Endometrial microvascular endothelial cells (primary cell): Measurements from ENCODE around the gene C2CD4D. TPM values are rescaled to one million over a fixed set of nuclear protein-coding genes. Genes with fewer than 3 reads are reported as not detected.
"Not testable (repeated sequence)": the region's sequence is repeated elsewhere in the genome, so short reads cannot be mapped to it uniquely, and the experiment has no call there.

Experiments used
- in situ Hi-C: cut with HindIII; loops from 2 replicates; pipeline ENCODE4 v1.10.0; 2017; ENCODE audit warnings: low sequenced_read_pairs, low pct_unique_long_range_greater_than_20kb; ENCODE audit errors: inconsistent ontology term
- total RNA-seq: library from RNA; depleted of rRNA; stranded (reverse); fragments of >200 nt; gene quantifications from one replicate; pipeline ENCODE4 v1.2.3, GENCODE V29; 2015; ENCODE audit errors: inconsistent ontology term

C2CD4D gene
- total RNA-seq, 1 donor from 2014 or later, result not detected

DNA sequence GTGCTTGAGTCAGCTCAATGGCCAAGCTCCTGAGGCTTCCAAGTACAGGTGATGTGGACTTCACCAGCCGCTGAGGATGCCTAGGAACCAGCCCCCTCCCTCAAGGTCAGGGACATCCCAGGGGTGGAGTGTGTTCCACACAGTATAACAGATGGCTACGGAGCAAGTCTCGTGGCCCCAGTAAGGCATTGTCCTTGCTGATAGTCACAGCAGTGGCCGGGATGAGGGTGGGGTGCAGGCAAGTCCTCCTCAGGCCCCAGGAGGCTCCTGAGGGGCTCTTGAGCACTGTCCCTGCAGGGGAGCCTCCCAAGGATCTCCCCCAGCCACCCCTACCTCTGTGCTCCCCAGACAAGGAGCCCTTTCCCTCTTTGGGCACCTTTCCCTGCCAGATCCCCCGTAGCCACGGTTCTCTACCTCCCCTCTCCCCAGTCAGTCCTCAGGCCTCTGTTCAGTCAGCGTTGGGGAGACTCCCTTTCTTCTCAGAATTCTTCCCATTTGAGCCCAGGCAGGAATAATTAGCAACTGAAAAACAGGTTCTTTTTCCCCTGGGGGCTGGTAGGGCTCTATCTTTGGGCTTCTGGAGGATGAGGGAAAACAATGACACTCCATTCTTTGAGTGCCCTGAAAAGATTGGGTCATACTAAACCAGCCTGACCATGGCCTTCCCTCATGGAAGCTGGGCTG is 21.0 kb upstream of the C2CD4D start:
- in situ Hi-C loops, result no loop called here

DNA sequence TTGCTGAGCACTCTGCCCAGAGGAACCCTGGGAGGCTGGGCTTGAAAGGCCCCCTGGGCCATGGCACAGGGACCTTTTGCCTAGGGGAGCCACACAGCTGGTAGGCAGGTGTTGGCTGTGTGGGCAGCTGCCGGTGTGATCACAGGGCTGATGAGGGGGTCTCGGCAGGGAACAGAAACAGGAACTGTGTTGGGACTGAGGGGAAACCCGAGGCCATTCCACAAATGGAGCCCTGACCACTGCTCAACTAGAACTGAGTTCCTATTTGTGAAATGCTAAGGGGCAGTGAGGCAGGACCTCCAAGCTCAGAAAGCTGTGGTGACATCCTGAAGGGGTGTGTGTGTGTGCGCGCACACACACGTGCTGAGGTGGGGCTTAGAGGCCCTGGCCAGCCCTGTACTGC is 20.3 kb upstream of the C2CD4D start:
- in situ Hi-C loops, result no loop called here

GRCh38 chr1:151858886-151859665 is 19.5 kb upstream of the C2CD4D start:
- in situ Hi-C loops, result no loop called here

DNA sequence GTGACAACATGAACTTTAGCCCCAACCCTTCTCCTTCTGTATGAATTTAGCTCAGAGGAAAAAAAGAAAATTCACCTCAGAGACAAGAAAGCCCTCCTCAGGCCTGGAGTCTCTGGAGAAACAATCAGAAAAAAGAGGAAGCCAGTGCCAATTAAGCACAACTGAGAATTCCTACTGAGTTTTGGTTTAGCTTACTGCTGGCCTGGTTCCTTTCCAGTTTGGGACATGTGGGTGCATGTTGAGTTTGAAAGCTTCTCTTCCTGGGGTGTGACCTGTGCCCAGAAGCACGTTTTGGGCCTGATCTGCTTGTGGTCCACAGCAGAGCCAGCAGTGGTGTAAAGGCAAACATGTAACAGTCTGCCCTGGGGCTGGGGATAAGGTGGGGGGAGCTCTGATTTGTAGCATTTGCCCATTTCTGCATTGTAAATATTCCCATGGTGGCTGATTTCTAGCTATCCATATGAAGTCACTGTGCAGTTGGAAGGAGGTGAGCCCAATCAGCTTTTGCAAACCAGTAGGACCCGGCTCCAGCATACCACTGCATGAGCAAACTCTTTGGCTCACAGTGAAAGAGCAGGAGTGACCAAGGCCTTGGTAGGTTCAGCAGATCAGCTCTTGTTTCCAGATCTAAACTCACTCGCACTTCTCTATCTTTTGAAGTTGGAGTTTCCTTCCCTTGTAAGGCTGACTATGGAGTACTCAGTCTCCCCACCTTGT is 18.6 kb upstream of the C2CD4D start:
- in situ Hi-C loops, result no loop called here

DNA sequence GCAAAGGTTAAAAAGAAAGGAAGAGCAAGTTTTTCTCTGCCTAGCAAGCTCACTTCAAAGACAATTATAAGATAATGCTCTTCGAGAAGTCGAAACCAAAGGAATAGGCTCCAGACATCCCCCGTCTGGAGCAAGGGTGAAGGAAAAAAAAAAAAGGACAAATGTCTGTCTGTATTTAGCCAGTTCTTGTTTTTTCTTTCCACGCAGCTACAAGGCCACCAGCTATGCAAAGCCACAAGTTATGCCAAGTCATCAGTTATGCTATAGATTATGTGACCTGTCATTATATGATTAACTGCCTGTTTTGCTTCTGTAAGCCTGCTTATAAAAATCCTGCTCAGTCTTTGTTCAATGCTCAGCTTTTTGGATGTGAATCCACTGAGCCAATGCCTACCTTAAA is 16.3 kb upstream of the C2CD4D start:
- in situ Hi-C loops, result no loop called here

DNA sequence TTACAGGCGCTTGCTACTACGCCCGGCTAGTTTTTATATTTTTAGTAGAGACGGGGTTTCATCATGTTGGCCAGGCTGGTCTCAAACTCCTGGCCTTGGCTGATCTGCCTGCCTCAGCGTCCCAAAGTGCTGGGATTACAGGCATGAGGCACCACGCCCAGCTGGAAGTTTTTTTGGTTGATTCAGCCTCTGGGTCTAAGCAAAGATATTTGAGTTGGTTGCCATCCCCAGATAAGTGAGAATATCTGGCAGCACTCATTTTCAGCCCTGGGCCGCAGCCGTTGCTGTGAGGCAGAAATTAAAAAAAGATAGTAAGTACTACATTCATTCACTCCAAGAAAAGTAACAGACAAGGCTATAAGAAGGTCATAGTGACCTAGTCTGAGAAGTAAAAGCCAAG is 15.9 kb upstream of the C2CD4D start:
- in situ Hi-C loops, result not testable (repeated sequence)

DNA sequence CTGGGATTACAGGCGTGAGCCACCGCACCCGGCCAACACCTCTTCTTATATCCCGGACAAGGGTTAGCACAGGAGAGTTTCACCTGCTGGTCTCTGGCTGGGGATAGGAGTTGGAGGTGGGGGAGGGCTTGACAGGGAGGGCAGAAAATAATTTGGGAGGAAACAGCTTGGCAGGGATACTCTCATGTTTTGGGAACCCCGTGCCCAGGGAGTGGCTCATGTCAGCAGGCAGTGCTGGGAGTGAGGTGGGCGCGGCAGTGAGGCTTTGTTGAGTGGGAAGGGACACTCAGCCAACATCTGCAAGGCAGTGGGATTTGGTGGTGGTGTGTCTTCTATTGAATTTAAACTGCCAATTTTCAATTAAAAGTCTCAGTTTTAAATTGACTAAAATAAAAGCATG is 15.0 kb upstream of the C2CD4D start:
- in situ Hi-C loops, result no loop called here

GRCh38 chr1:151853411-151853943 is 13.9 kb upstream of the C2CD4D start, which contains the start of gene THEM5:
THEM5 (minus strand) TSS chr1:151853712; CDS start chr1:151853565, 147 bp downstream.
- in situ Hi-C loops, result no loop called here

DNA sequence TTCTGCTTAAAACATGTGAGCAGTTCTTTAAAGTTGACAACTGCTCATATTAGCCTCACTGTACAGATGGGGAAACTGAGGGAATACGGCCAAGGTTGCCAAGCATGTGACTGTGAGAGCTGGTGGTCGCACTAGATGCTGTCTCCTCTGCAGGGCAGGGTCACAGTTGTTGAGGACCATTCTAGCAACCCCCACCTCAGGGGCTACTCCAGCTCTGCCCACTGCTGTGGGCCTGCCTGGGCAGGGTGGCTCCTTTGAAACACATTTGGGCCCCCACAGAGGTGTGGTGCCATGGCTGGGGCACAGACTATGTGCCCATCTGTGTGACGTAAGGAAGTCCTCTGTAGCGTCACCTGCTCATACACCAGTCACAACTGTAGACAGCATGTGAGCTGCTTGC is 13.1 kb upstream of the C2CD4D start:
- in situ Hi-C loops, result no loop called here

DNA sequence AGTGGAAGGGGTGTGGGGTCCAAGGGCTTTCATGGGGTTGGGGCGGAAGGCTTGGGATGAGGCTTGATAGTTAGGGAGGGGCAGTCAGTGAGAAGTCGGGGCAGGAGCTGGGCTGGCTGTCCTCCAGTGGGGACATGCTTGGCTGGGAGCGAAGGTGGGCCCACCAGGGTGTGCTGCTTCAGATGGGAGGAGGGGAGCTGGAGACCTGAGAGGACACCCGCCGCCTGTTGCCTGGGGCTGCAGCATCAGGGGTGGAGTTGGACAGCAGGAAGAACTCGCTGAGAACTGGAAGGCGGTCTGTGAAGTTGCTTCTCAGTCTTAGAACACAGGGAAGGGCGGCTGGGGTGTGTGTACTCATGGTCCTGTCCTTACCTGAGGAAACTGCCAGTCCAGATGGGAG is 12.3 kb upstream of the C2CD4D start:
- in situ Hi-C loops, result no loop called here

DNA sequence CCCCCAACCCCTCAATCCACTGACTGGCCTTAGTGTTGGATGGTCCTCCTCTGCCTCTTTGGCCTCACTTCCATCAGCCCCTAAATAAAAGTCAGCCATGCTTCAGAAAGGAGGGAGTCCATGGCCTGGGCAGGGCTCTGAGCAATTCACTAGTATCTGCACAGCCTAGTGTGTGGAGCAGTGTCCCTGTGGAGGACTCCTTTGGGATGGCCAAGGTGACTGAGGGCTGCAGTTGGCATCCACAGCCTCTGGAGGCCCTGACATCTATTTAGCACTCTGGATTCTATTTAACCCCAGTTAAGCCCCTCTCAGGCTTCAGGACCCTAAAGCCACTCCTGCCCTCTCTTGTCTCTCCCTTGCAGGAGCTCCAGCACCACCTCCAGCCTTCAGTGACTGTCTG is 10.3 kb upstream of the C2CD4D start:
- in situ Hi-C loops, result loop anchor here (10.0 kb wide), 1 partner anchor 215 kb away; no protein-coding TSS in a partner anchor

GRCh38 chr1:151849126-151849525 is 9.5 kb upstream of the C2CD4D start:
- in situ Hi-C loops, result loop anchor here (10.0 kb wide), 1 partner anchor 214 kb away; no protein-coding TSS in a partner anchor

GRCh38 chr1:151847867-151848596 is 8.4 kb upstream of the C2CD4D start:
- in situ Hi-C loops, result loop anchor here (10.0 kb wide), 1 partner anchor 213 kb away; no protein-coding TSS in a partner anchor

DNA sequence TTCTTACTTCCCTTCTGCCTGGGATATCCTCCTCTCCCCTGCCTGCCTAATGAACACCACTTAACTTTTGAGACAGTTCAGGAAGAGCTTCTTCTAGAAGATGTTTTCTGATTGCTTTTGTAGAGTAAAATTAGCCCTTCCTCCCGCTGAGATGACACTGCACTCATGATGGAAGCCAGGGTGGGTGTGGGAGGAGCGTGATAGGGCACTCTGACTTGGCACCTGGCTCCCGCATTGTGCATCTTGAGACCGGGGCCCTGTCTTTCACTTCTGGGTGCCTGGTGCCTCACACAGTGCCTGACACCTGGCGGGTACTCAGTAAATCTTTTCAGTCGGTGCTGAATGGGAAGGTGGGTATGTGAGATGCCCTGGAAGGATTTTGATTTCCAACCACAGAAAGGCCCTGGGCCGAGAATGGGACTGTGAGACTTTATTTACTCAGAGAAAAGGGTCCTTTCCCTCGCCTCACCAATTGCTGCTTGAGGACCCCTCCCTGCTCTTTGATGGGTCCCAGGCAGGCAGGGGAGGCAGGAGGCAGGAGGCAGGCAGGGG is 7.1 kb upstream of the C2CD4D start:
- in situ Hi-C loops, result loop anchor here (10.0 kb wide), 1 partner anchor 212 kb away; no protein-coding TSS in a partner anchor

GRCh38 chr1:151846062-151846568 is 6.5 kb upstream of the C2CD4D start:
- in situ Hi-C loops, result loop anchor here (10.0 kb wide), 1 partner anchor 211 kb away; no protein-coding TSS in a partner anchor

DNA sequence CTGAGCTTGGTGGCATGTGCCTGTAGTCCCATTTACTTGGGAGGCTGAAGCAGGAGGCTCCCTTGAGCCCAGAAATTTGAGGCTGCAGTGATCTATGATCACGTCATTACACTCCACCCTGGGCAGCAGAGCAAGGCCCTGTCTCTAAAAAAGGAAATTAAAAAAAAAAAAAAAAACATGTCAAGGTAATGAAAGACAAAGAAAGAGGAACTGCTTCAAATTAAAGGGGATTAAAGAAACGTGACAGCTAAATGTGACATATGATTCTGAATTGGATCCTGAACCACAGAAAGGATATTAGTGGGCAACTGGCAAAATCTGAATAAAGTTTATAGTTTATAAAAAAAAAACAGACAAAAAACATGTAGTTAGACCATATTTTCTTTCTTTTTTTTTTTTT is 3.8 kb upstream of the C2CD4D start:
- in situ Hi-C loops, result loop anchor here (10.0 kb wide), 1 partner anchor 209 kb away; no protein-coding TSS in a partner anchor

- in situ Hi-C loops, result loop anchor here (10.0 kb wide), 1 partner anchor 206 kb away; no protein-coding TSS in a partner anchor
These were observed 1.5 kb upstream of the C2CD4D start for GRCh38 chr1:151841141-151841540.

DNA sequence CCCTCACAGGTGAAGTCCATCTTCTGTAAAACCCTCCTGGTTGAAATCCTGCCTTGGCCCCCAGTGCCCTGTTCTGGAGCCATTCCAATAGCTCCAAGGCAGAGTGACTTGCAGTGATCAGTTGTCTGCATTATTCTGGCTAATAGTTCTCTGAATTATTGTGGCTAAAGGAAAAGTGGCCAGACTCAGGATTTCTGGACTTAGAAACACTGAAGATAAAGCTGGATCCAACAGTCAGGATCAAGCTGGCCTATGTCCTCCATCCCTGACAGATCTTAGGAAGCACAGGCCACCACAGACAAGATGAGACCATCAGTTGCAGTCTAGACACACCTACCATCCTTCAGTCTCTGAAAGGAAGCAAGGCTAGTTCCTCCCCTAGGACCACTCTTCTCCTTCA is 801 bp upstream of the C2CD4D start:
- in situ Hi-C loops, result loop anchor here (10.0 kb wide), 1 partner anchor 206 kb away; no protein-coding TSS in a partner anchor
